Measurements from ENCODE around the gene CYP4V2.

The CYP4V2 gene

GRCh38 chr4:186248643-186249042 is 57.3 kb downstream of the CYP4V2 start:
- in situ Hi-C loops (cut with HindIII; ENCODE audit: low sequenced_read_pairs) = no loop called here
- H3K4me3 ChIP-seq (ENCODE audit: low read depth, low read length) = no peak overlapping the region
- no peak for DNase-seq (ENCODE audit: low read depth)
- TF ChIP-seq CTCF (IDR thresholded peaks at IDR 0.05; ENCODE audit: low read depth, low read length, missing control alignments) = no peak

GRCh38 chr4:186249785-186250754 is 58.7 kb downstream of the CYP4V2 start:
- no peak for TF ChIP-seq CTCF (IDR thresholded peaks at IDR 0.05; ENCODE audit: low read depth, low read length, missing control alignments)
- in situ Hi-C loops (cut with HindIII; ENCODE audit: low sequenced_read_pairs) = no loop called here
- no peak for DNase-seq (ENCODE audit: low read depth)
- no peak overlapping the region for H3K4me3 ChIP-seq (ENCODE audit: low read depth, low read length)

GRCh38 chr4:186250760-186251159 is 59.4 kb downstream of the CYP4V2 start:
- in situ Hi-C loops (cut with HindIII; ENCODE audit: low sequenced_read_pairs) = no loop called here
- DNase-seq (ENCODE audit: low read depth) = no peak
- H3K4me3 ChIP-seq (ENCODE audit: low read depth, low read length) = no peak overlapping the region
- TF ChIP-seq CTCF (IDR thresholded peaks at IDR 0.05; ENCODE audit: low read depth, low read length, missing control alignments) = no peak

GRCh38 chr4:186255122-186255521 is 63.8 kb downstream of the CYP4V2 start:
- DNase-seq (ENCODE audit: low read depth) = no peak
- in situ Hi-C loops (cut with HindIII; ENCODE audit: low sequenced_read_pairs) = no loop called here
- TF ChIP-seq CTCF (IDR thresholded peaks at IDR 0.05; ENCODE audit: low read depth, low read length, missing control alignments) = no peak
- no peak overlapping the region for H3K4me3 ChIP-seq (ENCODE audit: low read depth, low read length)

- in situ Hi-C loops (cut with HindIII; ENCODE audit: low sequenced_read_pairs) = no loop called here
- H3K4me3 ChIP-seq (ENCODE audit: low read depth, low read length) = no peak overlapping the region
- no peak for TF ChIP-seq CTCF (IDR thresholded peaks at IDR 0.05; ENCODE audit: low read depth, low read length, missing control alignments)
- DNase-seq (ENCODE audit: low read depth) = no peak
Measured at GRCh38 chr4:186258216-186258811, 66.9 kb downstream of the CYP4V2 start.

- no peak for TF ChIP-seq CTCF (IDR thresholded peaks at IDR 0.05; ENCODE audit: low read depth, low read length, missing control alignments)
- in situ Hi-C loops (cut with HindIII; ENCODE audit: low sequenced_read_pairs) = no loop called here
- H3K4me3 ChIP-seq (ENCODE audit: low read depth, low read length) = no peak overlapping the region
- no peak for DNase-seq (ENCODE audit: low read depth)
Measured at GRCh38 chr4:186260117-186260503, 68.7 kb downstream of the CYP4V2 start.
